DND-41 (cell line): Measurements from ENCODE around the gene IQSEC1.

ENCODE experiments used
- ATAC-seq: fragments of 200-7000 bp; cut with Tn5 transposase; 3 replicates; pipeline ENCODE4 v1.9.1; 2021; ENCODE audit warnings: low read depth; ENCODE audit not compliant: insufficient read depth
- DNase-seq: peaks from one replicate; pipeline ENCODE4 v3.0.0-alpha.2; 2020
- H2AFZ ChIP-seq: 2 replicates; pipeline ENCODE4 v1.6.0; 2012; ENCODE audit warnings: low read depth, low read length
- H3K27ac ChIP-seq: 2 replicates; pipeline ENCODE4 v1.5.1; 2012; ENCODE audit warnings: low read length, inconsistent platforms
- H3K27me3 ChIP-seq: fragments of 200-600 bp; sonication (generic); 2 replicates; pipeline ENCODE4 v1.6.0; 2012; ENCODE audit warnings: low read length, mild to moderate bottlenecking, inconsistent platforms; ENCODE audit not compliant: insufficient read depth, poor library complexity
- H3K36me3 ChIP-seq: 2 replicates; pipeline ENCODE4 v1.5.1; 2012; ENCODE audit warnings: low read length, inconsistent platforms; ENCODE audit not compliant: insufficient read depth
- H3K4me1 ChIP-seq: 2 replicates; pipeline ENCODE4 v1.5.1; 2012; ENCODE audit warnings: mild to moderate bottlenecking, low read length; ENCODE audit not compliant: insufficient read depth
- H3K4me2 ChIP-seq: 2 replicates; pipeline ENCODE4 v1.6.0; 2012; ENCODE audit warnings: mild to moderate bottlenecking, moderate library complexity, low read length, inconsistent platforms; ENCODE audit not compliant: insufficient read depth
- H3K4me3 ChIP-seq, 2 experiments: fragments of 200-600 bp in 1 of 2; shearing (Covaris generic) in 1 of 2; 2 replicates each; pipeline ENCODE4 v1.5.1; 2012 to 2016; ENCODE audit warnings: inconsistent platforms in 2 of 2, low read length in 2 of 2, mild to moderate bottlenecking in 2 of 2, low read depth in 1 of 2, moderate library complexity in 1 of 2
- H3K79me2 ChIP-seq: 2 replicates; pipeline ENCODE4 v1.6.0; 2012; ENCODE audit warnings: low read length, inconsistent platforms; ENCODE audit not compliant: insufficient read depth
- H3K9ac ChIP-seq: 2 replicates; pipeline ENCODE4 v1.6.0; 2012; ENCODE audit warnings: low read depth, mild to moderate bottlenecking, inconsistent platforms, low read length, moderate library complexity
- H3K9me3 ChIP-seq: 2 replicates; pipeline ENCODE4 v1.5.1; 2012; ENCODE audit warnings: low read length, moderate library complexity, mild to moderate bottlenecking, inconsistent platforms; ENCODE audit not compliant: insufficient read depth, severe bottlenecking
- H4K20me1 ChIP-seq: 2 replicates; pipeline ENCODE4 v1.6.0; 2012; ENCODE audit warnings: low read length; ENCODE audit not compliant: insufficient read depth
- EZH2 ChIP-seq: IDR thresholded peaks from 3 replicates; pipeline ENCODE4 v1.6.1; 2012; ENCODE audit warnings: borderline replicate concordance, low read depth, mild to moderate bottlenecking, moderate library complexity, low read length, inconsistent platforms; ENCODE audit not compliant: severe bottlenecking
- TF ChIP-seq, protein P1 (sequence below): IDR thresholded peaks from 2 replicates; pipeline ENCODE4 v1.5.1; 2012; ENCODE audit warnings: borderline replicate concordance, low read length, moderate library complexity, mild to moderate bottlenecking; ENCODE audit not compliant: poor library complexity, severe bottlenecking; ENCODE audit errors: extremely low read depth

IQSEC1 gene

DNA sequence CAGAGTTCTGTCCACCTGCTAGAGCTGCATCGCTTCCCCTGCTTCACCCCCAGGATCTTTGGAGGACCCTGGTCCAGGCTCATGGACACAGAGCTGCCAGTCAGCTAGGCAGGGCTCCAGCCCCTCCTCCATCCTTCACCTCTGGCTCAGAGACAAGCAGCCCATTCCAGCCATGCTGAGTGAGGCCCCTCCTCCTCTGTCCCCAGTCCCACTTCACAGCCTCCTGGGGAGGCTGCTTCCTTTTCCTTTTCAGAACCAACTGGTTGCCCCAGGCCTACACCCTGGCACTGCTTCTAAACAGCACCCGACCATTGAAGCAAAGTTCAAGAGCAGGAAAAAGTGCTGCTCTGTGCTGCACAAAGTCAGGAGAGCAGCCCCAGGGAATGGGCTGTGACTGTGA is 22.2 kb downstream of the IQSEC1 start:
- no peak for TF ChIP-seq EZH2
- TF ChIP-seq, protein P1, sequence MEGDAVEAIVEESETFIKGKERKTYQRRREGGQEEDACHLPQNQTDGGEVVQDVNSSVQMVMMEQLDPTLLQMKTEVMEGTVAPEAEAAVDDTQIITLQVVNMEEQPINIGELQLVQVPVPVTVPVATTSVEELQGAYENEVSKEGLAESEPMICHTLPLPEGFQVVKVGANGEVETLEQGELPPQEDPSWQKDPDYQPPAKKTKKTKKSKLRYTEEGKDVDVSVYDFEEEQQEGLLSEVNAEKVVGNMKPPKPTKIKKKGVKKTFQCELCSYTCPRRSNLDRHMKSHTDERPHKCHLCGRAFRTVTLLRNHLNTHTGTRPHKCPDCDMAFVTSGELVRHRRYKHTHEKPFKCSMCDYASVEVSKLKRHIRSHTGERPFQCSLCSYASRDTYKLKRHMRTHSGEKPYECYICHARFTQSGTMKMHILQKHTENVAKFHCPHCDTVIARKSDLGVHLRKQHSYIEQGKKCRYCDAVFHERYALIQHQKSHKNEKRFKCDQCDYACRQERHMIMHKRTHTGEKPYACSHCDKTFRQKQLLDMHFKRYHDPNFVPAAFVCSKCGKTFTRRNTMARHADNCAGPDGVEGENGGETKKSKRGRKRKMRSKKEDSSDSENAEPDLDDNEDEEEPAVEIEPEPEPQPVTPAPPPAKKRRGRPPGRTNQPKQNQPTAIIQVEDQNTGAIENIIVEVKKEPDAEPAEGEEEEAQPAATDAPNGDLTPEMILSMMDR, result no peak
- peak overlapping the region; percentile 62; the same call in 1 of the 2 replicates for H2AFZ ChIP-seq
- no peaks in the 10 kb centered on the region for H3K9me3 ChIP-seq
- no peaks in the 10 kb centered on the region for H3K79me2 ChIP-seq
- H3K4me2 ChIP-seq, result no peak overlapping the region
- H4K20me1 ChIP-seq, result no peaks in the 10 kb centered on the region
- peaks cover 58% of the 10 kb centered on the region for H3K4me1 ChIP-seq
- H3K9ac ChIP-seq, result peak overlapping the region; percentile 25
- ATAC-seq (peak; percentile 52), DNase-seq (peak; percentile 60)
- no peak overlapping the region for H3K4me3 ChIP-seq
- H3K27me3 ChIP-seq, result no peaks in the 10 kb centered on the region
- peak overlapping the region; percentile 86 for H3K27ac ChIP-seq
- no peaks in the 10 kb centered on the region for H3K36me3 ChIP-seq

DNA sequence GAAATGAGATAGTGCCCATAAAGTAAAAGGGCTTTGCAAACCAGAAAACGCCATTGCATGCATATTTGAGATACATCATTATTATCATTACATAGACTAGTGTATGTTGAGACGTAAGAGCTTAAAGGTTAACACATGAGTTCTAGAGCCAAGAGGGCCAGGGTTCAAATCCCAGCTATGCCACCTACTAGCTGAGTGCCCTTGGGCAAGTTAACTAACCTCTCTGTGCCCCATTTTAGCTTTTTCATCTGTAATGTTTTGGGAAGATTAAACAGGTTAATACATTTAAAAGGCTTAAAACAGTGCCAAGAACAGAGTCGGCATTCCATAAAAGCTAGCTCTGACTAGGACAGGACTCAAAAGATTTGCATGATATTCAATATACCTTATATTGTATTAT is 22.8 kb downstream of the IQSEC1 start:
- Histone ChIP-seq H3K79me2 (no peaks in the 10 kb centered on the region), H3K9ac (no peak overlapping the region), H3K36me3 (no peaks in the 10 kb centered on the region), H3K27me3 (no peaks in the 10 kb centered on the region), H3K27ac (no peak overlapping the region), H2AFZ (no peak overlapping the region), H3K4me3 (no peak overlapping the region), H3K4me1 (peaks cover 64% of the 10 kb centered on the region), H3K9me3 (no peaks in the 10 kb centered on the region), H4K20me1 (no peaks in the 10 kb centered on the region), H3K4me2 (no peak overlapping the region)
- no peak for ATAC-seq
- no peak for DNase-seq
- TF ChIP-seq EZH2, result no peak
- TF ChIP-seq, protein P1, result no peak

DNA sequence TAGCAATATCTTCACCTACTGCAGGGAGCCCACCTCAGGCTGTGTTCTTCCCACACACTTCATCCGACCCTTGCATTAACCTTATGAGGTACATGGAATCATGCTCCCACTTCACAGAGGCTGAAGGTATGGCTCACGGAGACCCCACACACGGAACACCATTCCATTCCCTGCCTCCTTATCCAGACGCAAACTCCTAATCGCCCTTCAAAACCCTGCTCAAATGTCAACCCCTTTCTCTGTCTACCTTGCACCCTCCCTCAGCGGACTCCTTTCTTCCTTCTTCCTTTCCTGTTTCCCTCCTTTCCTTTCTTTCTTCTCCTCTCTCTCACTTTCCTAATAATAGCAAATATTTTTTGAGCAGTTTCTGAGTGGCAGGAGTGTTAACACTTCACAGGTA is 23.8 kb downstream of the IQSEC1 start:
- H3K9ac ChIP-seq, result no peak overlapping the region
- no peaks in the 10 kb centered on the region for H3K79me2 ChIP-seq

More for the DNA sequence above, 23.8 kb downstream of the IQSEC1 start:
- DNase-seq (no peak), ATAC-seq (no peak)
- TF ChIP-seq, protein P1, result no peak
- TF ChIP-seq EZH2, result no peak
- Histone ChIP-seq H4K20me1 (no peaks in the 10 kb centered on the region), H2AFZ (no peak overlapping the region), H3K4me1 (peaks cover 75% of the 10 kb centered on the region), H3K27me3 (no peaks in the 10 kb centered on the region), H3K36me3 (no peaks in the 10 kb centered on the region), H3K4me3 (no peak overlapping the region), H3K9me3 (no peaks in the 10 kb centered on the region), H3K27ac (peak overlapping the region; percentile 46), H3K4me2 (no peak overlapping the region)
